ENCODE results near the gene C9.

DNA sequence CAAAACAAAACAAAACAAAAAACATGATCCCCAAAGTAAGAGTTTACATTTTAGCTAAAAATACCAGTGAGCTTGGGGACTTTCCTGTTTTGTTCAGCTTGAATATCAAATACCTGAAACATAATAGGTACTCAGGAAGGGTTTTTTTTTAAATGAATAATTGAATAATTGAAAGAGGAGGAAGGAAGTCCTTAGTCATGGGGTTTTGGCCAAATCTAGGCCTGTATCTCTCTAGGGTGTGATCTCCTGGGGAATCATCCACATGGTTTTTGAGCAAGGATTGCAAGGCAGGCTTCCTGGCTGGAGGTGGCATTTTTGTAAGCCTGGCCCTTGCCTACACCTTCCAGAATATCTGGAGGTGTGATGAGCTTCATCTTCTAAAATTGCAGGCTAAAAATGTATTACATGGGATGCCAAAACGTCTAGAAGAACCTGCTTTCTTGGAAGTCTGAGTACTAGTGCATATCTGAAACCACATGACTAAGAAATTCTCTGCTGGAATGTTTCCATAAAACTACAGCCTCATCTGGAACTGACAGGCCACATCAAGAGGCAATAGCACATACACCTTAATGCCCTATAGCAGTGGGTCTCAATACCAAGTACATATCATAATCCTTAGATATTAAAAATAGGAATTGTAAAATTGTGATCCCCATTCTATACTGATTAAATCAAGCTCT, 10.4 kb downstream of the C9 start:
- TF ChIP-seq ZNF114 (tag by site-specific recombination; IDR thresholded peaks at IDR 0.05) = no peak
- TF ChIP-seq, protein P1, sequence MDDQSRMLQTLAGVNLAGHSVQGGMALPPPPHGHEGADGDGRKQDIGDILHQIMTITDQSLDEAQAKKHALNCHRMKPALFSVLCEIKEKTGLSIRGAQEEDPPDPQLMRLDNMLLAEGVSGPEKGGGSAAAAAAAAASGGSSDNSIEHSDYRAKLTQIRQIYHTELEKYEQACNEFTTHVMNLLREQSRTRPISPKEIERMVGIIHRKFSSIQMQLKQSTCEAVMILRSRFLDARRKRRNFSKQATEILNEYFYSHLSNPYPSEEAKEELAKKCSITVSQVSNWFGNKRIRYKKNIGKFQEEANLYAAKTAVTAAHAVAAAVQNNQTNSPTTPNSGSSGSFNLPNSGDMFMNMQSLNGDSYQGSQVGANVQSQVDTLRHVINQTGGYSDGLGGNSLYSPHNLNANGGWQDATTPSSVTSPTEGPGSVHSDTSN (CRISPR knock-in tag; IDR thresholded peaks at IDR 0.05) = no peak
- TF ChIP-seq, protein P2, sequence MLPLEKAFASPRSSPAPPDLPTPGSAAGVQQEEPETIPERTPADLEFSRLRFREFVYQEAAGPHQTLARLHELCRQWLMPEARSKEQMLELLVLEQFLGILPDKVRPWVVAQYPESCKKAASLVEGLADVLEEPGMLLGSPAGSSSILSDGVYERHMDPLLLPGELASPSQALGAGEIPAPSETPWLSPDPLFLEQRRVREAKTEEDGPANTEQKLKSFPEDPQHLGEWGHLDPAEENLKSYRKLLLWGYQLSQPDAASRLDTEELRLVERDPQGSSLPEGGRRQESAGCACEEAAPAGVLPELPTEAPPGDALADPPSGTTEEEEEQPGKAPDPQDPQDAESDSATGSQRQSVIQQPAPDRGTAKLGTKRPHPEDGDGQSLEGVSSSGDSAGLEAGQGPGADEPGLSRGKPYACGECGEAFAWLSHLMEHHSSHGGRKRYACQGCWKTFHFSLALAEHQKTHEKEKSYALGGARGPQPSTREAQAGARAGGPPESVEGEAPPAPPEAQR (tag by site-specific recombination; IDR thresholded peaks at IDR 0.05) = no peak
- TF ChIP-seq, protein P3, sequence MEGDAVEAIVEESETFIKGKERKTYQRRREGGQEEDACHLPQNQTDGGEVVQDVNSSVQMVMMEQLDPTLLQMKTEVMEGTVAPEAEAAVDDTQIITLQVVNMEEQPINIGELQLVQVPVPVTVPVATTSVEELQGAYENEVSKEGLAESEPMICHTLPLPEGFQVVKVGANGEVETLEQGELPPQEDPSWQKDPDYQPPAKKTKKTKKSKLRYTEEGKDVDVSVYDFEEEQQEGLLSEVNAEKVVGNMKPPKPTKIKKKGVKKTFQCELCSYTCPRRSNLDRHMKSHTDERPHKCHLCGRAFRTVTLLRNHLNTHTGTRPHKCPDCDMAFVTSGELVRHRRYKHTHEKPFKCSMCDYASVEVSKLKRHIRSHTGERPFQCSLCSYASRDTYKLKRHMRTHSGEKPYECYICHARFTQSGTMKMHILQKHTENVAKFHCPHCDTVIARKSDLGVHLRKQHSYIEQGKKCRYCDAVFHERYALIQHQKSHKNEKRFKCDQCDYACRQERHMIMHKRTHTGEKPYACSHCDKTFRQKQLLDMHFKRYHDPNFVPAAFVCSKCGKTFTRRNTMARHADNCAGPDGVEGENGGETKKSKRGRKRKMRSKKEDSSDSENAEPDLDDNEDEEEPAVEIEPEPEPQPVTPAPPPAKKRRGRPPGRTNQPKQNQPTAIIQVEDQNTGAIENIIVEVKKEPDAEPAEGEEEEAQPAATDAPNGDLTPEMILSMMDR (tag by site-specific recombination; IDR thresholded peaks at IDR 0.05) = no peak
- no peak for TF ChIP-seq ZNF610 (tag by site-specific recombination; IDR thresholded peaks at IDR 0.05; ENCODE audit: borderline replicate concordance)
- no peak for TF ChIP-seq YY1 (tag by site-specific recombination; IDR thresholded peaks at IDR 0.05)
- no peak for TF ChIP-seq ZNF423 (tag by site-specific recombination; IDR thresholded peaks at IDR 0.05)

Measured in HEK293 (cell line).